Large intestine (tissue), 3 donors: Measurements from ENCODE around the gene CYREN. TPM values are rescaled to one million over a fixed set of nuclear protein-coding genes. Genes with fewer than 3 reads are reported as not detected.

Experiments
- DNase-seq, 2 donors: peaks; one replicate each; pipeline versions ENCODE4 v3.0.0 to v3.0.0-alpha.2; 2013
- H3K27ac ChIP-seq: one replicate; pipeline ENCODE4 v1.5.1; 2013; ENCODE audit warnings: low read length
- H3K27me3 ChIP-seq: 2 replicates; pipeline ENCODE4 v1.6.1; 2013; ENCODE audit warnings: low read length; ENCODE audit not compliant: control insufficient read depth, insufficient read depth
- H3K36me3 ChIP-seq: 2 replicates; pipeline ENCODE4 v1.6.1; 2013; ENCODE audit warnings: low read length; ENCODE audit not compliant: control insufficient read depth, insufficient read depth
- H3K4me1 ChIP-seq: one replicate; pipeline ENCODE4 v1.6.1; 2013; ENCODE audit warnings: low read length; ENCODE audit not compliant: control insufficient read depth, insufficient read depth
- H3K4me3 ChIP-seq: one replicate; pipeline ENCODE4 v1.5.1; 2013; ENCODE audit warnings: low read length
- H3K9me3 ChIP-seq: one replicate; pipeline ENCODE4 v1.6.1; 2013; ENCODE audit warnings: mild to moderate bottlenecking, low read depth, low read length, moderate library complexity; ENCODE audit not compliant: control insufficient read depth
- WGBS: methylation state at CpG from one replicate; pipeline ENCODE4 v1.1.5; 2013; ENCODE audit warnings: low lambda C conversion rate; ENCODE audit not compliant: insufficient coverage; 5-methylcytosine and 5-hydroxymethylcytosine counted together
- polyA plus RNA-seq: library from polyadenylated mRNA; unstranded; fragments of 120-200 nt; gene quantifications from one replicate; pipeline ENCODE4 v1.2.1, GENCODE V29; 2013

Gene CYREN
- polyA plus RNA-seq, 1 donor = 33.4 TPM

- H3K27ac ChIP-seq = no peak overlapping the region
- H3K36me3 ChIP-seq = peaks cover 47% of the 10 kb centered on the region
- no peaks in the 10 kb centered on the region for H3K27me3 ChIP-seq
- 94% methylated on average over 3 of the region's 13 CpGs for WGBS
- peaks cover 14% of the 10 kb centered on the region for H3K4me1 ChIP-seq
- H3K9me3 ChIP-seq = no peaks in the 10 kb centered on the region
- DNase-seq = no peak
- no peak overlapping the region for H3K4me3 ChIP-seq
These were observed 1.9 kb downstream of the CYREN start for GRCh38 chr7:135168489-135169140.

DNA sequence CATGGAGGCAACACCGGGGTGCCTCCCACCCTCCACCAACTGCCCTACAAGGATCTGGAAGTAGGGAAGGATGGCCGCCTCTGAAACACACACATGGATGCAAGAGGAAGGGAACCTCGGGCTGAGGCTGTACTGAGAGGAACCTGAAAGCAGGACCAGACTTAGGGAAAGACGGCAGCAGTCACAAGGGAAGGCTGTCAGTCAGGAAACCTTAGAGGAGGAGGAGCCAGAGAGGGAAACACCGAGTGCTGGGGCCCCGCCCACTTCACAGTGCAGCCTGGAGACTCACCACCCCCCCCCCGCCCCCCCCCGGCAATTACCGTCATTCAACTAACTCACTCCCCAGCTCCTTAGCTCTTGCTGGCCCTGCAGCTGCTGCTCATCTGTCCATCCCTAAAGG lies 2.5 kb downstream of the CYREN start:
- no CpG with 5 or more reads among the region's 9 CpGs for WGBS
- H3K27ac ChIP-seq = no peak overlapping the region
- no peaks in the 10 kb centered on the region for H3K9me3 ChIP-seq
- peaks cover 14% of the 10 kb centered on the region for H3K4me1 ChIP-seq
- peaks cover 47% of the 10 kb centered on the region for H3K36me3 ChIP-seq
- no peaks in the 10 kb centered on the region for H3K27me3 ChIP-seq
- DNase-seq = no peak
- no peak overlapping the region for H3K4me3 ChIP-seq

- Histone ChIP-seq H3K27ac (no peak overlapping the region), H3K4me1 (peaks cover 14% of the 10 kb centered on the region), H3K27me3 (no peaks in the 10 kb centered on the region), H3K4me3 (no peak overlapping the region), H3K9me3 (no peaks in the 10 kb centered on the region), H3K36me3 (peaks cover 47% of the 10 kb centered on the region)
- no CpG with 5 or more reads among the region's 12 CpGs for whole genome bisulfite sequencing
- DNase-seq = no peak
These were observed 3.1 kb downstream of the CYREN start for GRCh38 chr7:135167365-135167917.

- no CpG with 5 or more reads among the region's 18 CpGs for WGBS
- Histone ChIP-seq H3K9me3 (peaks cover 5% of the 10 kb centered on the region), H3K27me3 (no peaks in the 10 kb centered on the region), H3K36me3 (peaks cover 49% of the 10 kb centered on the region), H3K4me1 (peaks cover 14% of the 10 kb centered on the region), H3K4me3 (no peak overlapping the region), H3K27ac (no peak overlapping the region)
- no peak for DNase-seq
These were observed 4.0 kb downstream of the CYREN start for GRCh38 chr7:135166338-135166990.

DNA sequence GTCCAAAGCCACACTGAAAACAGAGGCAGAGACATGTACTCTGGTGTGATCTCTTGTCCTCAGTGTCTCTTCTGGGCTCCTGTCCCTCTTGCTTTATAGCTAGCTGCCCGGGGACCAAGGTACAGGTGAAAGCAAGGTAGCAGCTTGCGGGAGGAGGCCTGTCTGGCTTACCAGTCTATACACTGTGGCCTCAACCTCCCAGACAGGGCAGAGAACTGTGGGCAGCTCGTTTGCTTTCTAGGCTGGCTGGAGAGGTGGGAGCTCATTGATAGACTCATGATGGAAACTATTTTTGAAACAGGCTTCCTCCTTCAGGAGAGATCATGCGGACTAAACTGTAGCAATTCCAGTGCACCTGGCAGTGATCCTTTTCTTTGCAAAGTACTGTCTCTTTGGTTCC lies 4.6 kb downstream of the CYREN start:
- peaks cover 5% of the 10 kb centered on the region for H3K9me3 ChIP-seq
- peaks cover 14% of the 10 kb centered on the region for H3K4me1 ChIP-seq
- no peak overlapping the region for H3K4me3 ChIP-seq
- no CpG with 5 or more reads among the region's 4 CpGs for WGBS
- no peaks in the 10 kb centered on the region for H3K27me3 ChIP-seq
- H3K27ac ChIP-seq = no peak overlapping the region
- DNase-seq = no peak
- H3K36me3 ChIP-seq = peaks cover 49% of the 10 kb centered on the region

GRCh38 chr7:135164357-135165061 lies 6.0 kb downstream of the CYREN start:
- no CpG with 5 or more reads among the region's 18 CpGs for WGBS
- H3K27ac ChIP-seq = no peak overlapping the region
- H3K36me3 ChIP-seq = peaks cover 49% of the 10 kb centered on the region
- H3K27me3 ChIP-seq = no peaks in the 10 kb centered on the region
- no peak overlapping the region for H3K4me3 ChIP-seq
- DNase-seq = no peak
- peaks cover 5% of the 10 kb centered on the region for H3K9me3 ChIP-seq
- peaks cover 13% of the 10 kb centered on the region for H3K4me1 ChIP-seq

- H3K27me3 ChIP-seq = no peaks in the 10 kb centered on the region
- H3K27ac ChIP-seq = no peak overlapping the region
- peaks cover 5% of the 10 kb centered on the region for H3K9me3 ChIP-seq
- no peaks in the 10 kb centered on the region for H3K4me1 ChIP-seq
- H3K4me3 ChIP-seq = no peak overlapping the region
- WGBS = 100% methylated on average over 1 of the region's 2 CpGs
- DNase-seq = no peak
- peaks cover 38% of the 10 kb centered on the region for H3K36me3 ChIP-seq
These were observed 8.0 kb downstream of the CYREN start for GRCh38 chr7:135162382-135163001.

- peaks cover 34% of the 10 kb centered on the region for H3K36me3 ChIP-seq
- WGBS = 100% methylated on average over 1 of the region's 6 CpGs
- no peaks in the 10 kb centered on the region for H3K27me3 ChIP-seq
- DNase-seq = no peak
- no peaks in the 10 kb centered on the region for H3K4me1 ChIP-seq
- no peak overlapping the region for H3K27ac ChIP-seq
- H3K4me3 ChIP-seq = no peak overlapping the region
- peaks cover 5% of the 10 kb centered on the region for H3K9me3 ChIP-seq
These were observed 8.8 kb downstream of the CYREN start for GRCh38 chr7:135161669-135162068.

DNA sequence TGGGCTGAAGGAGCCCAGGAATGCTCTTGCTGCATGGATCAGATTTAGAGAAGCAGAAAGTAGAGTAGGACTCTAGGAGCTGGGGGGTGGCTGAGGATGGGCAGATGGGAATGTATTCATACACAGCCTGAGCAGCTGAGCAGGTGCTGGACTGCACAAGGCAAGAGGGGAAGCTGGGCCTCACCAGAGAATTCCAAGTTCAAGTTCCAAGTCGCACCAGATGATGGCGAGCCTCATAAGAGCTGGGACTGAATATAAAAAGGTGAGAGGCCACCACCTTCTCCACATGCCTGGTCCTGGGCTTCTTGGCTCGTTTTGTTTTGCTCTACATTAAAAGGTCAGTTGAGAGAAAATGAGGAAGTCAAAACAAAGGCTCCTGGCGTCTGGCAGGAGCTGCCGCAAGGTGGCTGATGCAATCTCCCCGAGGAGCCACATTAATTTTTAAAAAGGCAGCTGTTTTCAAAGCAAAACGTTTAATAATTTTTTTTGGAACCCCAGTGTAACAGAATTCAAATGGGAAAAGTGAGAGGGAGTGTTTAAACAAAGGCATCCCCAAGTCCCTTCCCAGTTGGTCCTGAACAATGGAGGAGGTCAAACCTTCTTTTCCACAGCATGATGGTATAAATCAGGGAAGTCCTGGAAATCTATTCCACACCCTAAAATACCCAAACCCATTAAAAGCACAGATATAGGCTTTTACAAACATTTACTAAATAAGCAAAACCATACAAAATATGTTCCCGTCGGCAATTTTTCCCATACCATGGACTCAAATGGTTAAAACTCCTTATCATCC lies 9.5 kb downstream of the CYREN start:
- Histone ChIP-seq H3K27me3 (no peaks in the 10 kb centered on the region), H3K9me3 (peaks cover 7% of the 10 kb centered on the region), H3K27ac (no peak overlapping the region), H3K4me3 (no peak overlapping the region), H3K4me1 (no peaks in the 10 kb centered on the region), H3K36me3 (peaks cover 28% of the 10 kb centered on the region)
- 80% methylated on average over 3 of the region's 9 CpGs for WGBS
- no peak for DNase-seq
